ENCODE data around the gene GUCA2A. TPM values are rescaled to one million over a fixed set of nuclear protein-coding genes. Genes with fewer than 3 reads are reported as not detected.
"Not testable (repeated sequence)": the region's sequence is repeated elsewhere in the genome, so short reads cannot be mapped to it uniquely, and the experiment has no call there.

Gene GUCA2A, protein sequence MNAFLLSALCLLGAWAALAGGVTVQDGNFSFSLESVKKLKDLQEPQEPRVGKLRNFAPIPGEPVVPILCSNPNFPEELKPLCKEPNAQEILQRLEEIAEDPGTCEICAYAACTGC
- polyA plus RNA-seq (2011; rRNA removed) (not detected in 2 replicates), polyA minus RNA-seq (2011; rRNA and poly(A)+ RNA removed) (not detected in 2 replicates)

DNA sequence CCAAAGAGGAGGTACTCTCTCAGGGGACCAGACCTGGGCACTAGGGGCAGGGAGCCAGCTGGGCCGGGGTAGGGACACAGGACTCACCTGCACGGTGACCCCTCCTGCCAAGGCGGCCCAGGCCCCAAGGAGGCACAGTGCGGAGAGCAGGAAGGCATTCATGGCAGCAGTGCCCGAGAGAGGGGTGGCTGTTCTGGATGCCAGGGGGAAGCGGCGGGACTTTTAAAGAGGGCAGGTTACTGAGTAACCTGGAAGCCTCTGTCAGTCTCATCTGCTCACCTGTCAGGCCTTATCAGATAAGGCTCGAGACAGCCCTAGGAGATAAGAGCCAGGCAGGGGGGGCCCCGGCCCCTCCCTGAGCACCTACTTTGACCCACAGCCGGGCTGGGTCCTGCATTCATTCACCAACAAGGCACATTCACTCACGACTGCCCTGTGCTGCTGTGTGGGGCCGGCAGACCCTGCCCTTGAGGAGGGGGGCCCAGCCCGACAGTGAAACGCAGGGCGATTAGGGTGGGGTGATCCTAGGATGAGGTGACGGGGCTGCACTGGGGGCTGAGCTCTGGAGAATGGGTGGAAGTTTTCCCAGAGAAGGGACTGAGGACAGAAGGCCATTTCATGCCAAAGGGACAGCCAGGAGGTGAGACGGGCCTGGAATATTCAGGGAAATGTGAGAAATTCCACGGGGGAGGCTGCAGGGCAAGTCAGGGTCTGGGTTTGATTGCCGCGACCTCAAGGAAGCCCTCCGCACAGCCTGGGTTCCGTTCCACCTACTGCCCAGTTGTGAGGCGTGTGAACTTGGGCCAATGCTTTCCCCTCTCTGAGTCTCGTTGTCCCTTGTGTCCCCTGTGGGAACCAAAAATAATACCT lies at the start of gene GUCA2A:
GUCA2A (minus strand) TSS at position 195 of the 870 bp plus-strand sequence; CDS start at position 162, 33 bp downstream.
- Histone ChIP-seq H3K36me3 (ENCODE audit: control insufficient read depth, insufficient read depth, low read length) (no peaks in the 10 kb centered on the region), H3K4me3 (ENCODE audit: low read depth, low read length) (no peak within 1 kb of the TSS), H3K27me3 (ENCODE audit: control insufficient read depth, insufficient read depth, low read length) (peaks cover 1% of the 10 kb centered on the region)
- ChIA-PET POLR2A (no interaction called here), CTCF (interaction anchor here (2.5 to 4.0 kb wide), 2 partner anchors 9 to 18 kb away, joined by 7 to 26 read pairs; no protein-coding TSS in a partner anchor)
- TF ChIP-seq, protein P1, sequence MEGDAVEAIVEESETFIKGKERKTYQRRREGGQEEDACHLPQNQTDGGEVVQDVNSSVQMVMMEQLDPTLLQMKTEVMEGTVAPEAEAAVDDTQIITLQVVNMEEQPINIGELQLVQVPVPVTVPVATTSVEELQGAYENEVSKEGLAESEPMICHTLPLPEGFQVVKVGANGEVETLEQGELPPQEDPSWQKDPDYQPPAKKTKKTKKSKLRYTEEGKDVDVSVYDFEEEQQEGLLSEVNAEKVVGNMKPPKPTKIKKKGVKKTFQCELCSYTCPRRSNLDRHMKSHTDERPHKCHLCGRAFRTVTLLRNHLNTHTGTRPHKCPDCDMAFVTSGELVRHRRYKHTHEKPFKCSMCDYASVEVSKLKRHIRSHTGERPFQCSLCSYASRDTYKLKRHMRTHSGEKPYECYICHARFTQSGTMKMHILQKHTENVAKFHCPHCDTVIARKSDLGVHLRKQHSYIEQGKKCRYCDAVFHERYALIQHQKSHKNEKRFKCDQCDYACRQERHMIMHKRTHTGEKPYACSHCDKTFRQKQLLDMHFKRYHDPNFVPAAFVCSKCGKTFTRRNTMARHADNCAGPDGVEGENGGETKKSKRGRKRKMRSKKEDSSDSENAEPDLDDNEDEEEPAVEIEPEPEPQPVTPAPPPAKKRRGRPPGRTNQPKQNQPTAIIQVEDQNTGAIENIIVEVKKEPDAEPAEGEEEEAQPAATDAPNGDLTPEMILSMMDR (IDR thresholded peaks at IDR 0.05; ENCODE audit: insufficient read depth, low read depth, low read length), result no peak
- DNase-seq (ENCODE audit: low read depth), result no peak

DNA sequence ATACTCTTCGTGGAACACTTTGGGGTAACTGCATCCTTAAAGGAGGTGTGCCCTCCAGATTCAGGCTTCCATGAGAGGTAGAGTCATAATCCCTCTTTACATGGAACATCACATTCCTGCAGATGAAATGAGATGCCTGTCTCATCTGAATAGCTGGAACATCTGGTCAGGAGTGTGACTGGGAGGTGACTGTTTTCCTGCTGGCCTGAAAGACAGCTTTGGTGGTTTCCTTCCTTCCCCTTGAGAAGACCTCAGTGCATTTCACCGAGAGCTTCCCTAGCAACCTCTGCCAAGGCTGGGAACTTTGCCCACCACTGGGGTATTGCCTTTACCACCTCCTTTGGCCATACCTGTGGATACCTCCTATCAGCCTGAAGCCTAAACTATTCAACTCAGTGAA lies 46.7 kb upstream of the GUCA2A start:
- ChIA-PET CTCF (interaction anchor here (0.5 to 1.7 kb wide), 2 partner anchors 38 to 125 kb away, joined by 3 to 5 read pairs; no protein-coding TSS in a partner anchor), POLR2A (no interaction called here)
- H3K36me3 ChIP-seq (ENCODE audit: control insufficient read depth, insufficient read depth, low read length), result peaks cover 1% of the 10 kb centered on the region; the same call in 1 of the 2 replicates
- H3K4me3 ChIP-seq (ENCODE audit: low read depth, low read length), result no peak overlapping the region
- TF ChIP-seq, protein P1 (IDR thresholded peaks at IDR 0.05; ENCODE audit: insufficient read depth, low read depth, low read length), result no peak
- no peaks in the 10 kb centered on the region for H3K27me3 ChIP-seq (ENCODE audit: control insufficient read depth, insufficient read depth, low read length)
- no peak for DNase-seq (ENCODE audit: low read depth)

DNA sequence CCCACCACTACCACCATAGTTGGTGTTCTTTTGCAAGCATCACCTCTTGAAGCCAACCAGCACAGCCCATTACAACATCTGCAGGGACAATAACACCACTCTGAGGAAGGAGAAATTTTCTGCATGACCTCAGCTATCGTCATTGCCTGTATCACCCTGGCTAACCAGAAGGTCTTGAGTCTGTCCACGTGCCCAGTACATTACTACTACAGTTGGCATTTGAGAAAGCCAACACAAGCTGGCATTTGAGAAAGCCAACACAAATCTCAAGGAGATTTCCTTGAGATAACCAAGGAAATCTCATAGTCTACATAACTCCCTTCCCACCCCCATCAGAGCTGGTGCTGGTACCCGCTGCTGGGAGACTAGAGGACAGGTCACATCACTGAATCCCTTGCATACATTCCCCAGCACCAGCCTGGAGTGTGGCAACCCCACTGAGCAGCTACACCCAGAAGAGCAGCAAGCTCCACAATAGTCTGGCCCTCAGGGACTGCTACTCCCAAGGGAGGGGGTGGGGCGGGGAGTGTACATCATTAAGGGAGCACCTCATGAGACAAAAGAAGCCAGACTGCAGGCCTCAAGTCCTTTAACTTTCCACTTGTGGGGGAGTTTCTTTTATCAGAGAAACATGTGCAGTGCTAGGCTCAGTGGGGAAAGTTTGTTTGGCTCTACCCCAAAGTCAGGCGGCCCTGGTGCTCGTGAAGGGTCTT lies 46.0 kb upstream of the GUCA2A start:
- POLR2A ChIA-PET, result no interaction called here
- Histone ChIP-seq H3K4me3 (ENCODE audit: low read depth, low read length) (no peak overlapping the region), H3K36me3 (ENCODE audit: control insufficient read depth, insufficient read depth, low read length) (peaks cover 1% of the 10 kb centered on the region; the same call in 1 of the 2 replicates), H3K27me3 (ENCODE audit: control insufficient read depth, insufficient read depth, low read length) (no peaks in the 10 kb centered on the region)
- CTCF ChIA-PET, result interaction anchor here (0.9 to 1.7 kb wide), 2 partner anchors 16 to 37 kb away, joined by 3 to 5 read pairs; no protein-coding TSS in a partner anchor
- TF ChIP-seq, protein P1 (IDR thresholded peaks at IDR 0.05; ENCODE audit: insufficient read depth, low read depth, low read length), result no peak
- DNase-seq (ENCODE audit: low read depth), result no peak

DNA sequence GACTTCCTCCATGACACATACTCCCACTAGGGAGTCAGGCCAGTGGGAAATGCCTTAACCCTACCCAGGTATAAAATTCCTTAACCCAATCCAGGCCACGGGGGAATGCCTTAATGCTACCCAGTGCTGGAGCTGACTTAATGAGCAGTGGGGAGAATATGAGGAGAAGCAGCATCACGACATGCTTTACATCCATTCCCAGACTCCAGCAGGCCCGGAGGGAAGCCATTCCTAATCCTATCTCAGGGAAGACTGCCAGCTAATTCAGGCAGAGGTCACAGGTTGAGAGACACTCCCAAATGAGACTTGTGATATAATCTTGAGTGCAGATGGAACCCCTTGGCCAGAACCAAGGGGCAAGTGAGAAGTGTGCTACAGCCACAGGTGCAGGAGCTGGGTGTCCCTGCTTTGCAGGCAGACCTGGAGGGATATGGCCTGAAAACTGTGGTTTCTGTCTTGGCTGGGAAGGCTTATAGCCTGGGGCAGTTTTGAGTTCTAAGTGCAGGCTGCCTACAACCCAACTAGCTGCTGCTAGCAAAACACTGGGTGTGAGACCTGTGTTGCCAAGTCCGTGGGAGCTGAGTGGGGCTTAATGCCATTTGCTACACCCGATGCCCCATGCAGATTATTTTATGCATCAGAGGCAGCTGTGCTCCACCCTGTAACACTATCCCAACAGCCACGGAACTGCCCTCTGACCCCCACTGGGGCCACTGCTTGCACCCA lies 45.1 kb upstream of the GUCA2A start:
- CTCF ChIA-PET, result interaction anchor here (0.9 to 1.7 kb wide), 4 partner anchors 17 to 119 kb away, joined by 3 to 5 read pairs (median 4); no protein-coding TSS in a partner anchor
- peaks cover 1% of the 10 kb centered on the region; the same call in 1 of the 2 replicates for H3K36me3 ChIP-seq (ENCODE audit: control insufficient read depth, insufficient read depth, low read length)
- H3K27me3 ChIP-seq (ENCODE audit: control insufficient read depth, insufficient read depth, low read length), result no peaks in the 10 kb centered on the region
- no peak overlapping the region for H3K4me3 ChIP-seq (ENCODE audit: low read depth, low read length)
- TF ChIP-seq, protein P1 (IDR thresholded peaks at IDR 0.05; ENCODE audit: insufficient read depth, low read depth, low read length), result no peak
- POLR2A ChIA-PET, result no interaction called here
- DNase-seq (ENCODE audit: low read depth), result no peak

DNA sequence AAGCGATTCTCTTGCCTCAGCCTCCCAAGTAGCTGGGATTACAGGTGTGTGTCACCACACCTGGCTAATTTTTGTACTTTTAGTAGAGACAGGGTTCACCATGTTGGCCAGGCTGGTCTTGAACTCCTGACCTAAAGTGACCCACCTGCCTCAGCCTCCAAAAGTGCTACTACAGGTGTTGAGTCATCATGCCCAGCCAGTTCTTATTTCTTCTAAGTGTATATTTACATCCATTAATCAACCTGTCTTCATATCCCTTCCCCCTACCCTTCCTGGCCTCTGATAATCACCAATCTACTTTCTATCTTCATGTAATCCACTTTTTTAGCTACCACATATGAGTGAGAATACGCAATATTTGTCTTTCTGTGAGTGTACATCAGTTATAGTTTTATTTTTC lies 42.4 kb upstream of the GUCA2A start:
- POLR2A ChIA-PET; H3K27me3 ChIP-seq (ENCODE audit: control insufficient read depth, insufficient read depth, low read length); H3K36me3 ChIP-seq (ENCODE audit: control insufficient read depth, insufficient read depth, low read length): not testable (repeated sequence)

More for the DNA sequence above, 42.4 kb upstream of the GUCA2A start:
- not testable (repeated sequence) for DNase-seq (ENCODE audit: low read depth); H3K4me3 ChIP-seq (ENCODE audit: low read depth, low read length)
- CTCF ChIA-PET, result interaction anchor here (1.1 kb wide), 1 partner anchor 33 kb away, joined by 3 read pairs; no protein-coding TSS in a partner anchor
